ENCODE results near the gene SH3YL1. TPM values are rescaled to one million over a fixed set of nuclear protein-coding genes. Genes with fewer than 3 reads are reported as not detected.

Gene SH3YL1
- total and polyA plus RNA-seq, 4 donors = 35.1 to 121 (median 54.3) TPM

- Histone ChIP-seq H3K36me3 (ENCODE audit: control insufficient read depth in 4 of 4, insufficient read depth in 4 of 4, low read length in 4 of 4) (no peaks in the 10 kb centered on the region), H3K9me3 (ENCODE audit: control insufficient read depth in 4 of 4, insufficient read depth in 3 of 4, low read length in 3 of 4) (no peaks in the 10 kb centered on the region), H3K4me3 (no peak overlapping the region), H3K27me3 (ENCODE audit: control insufficient read depth in 3 of 3, insufficient read depth in 3 of 3, low read length in 2 of 3) (no peaks in the 10 kb centered on the region), H3K4me1 (ENCODE audit: control insufficient read depth in 5 of 5, insufficient read depth in 5 of 5, low read length in 5 of 5) (peaks cover 0 to 6% (median 0%) of the 10 kb centered on the region in 5 donors), H3K9ac (ENCODE audit: insufficient read depth in 1 of 2, low read length in 2 of 2) (no peak overlapping the region), H3K27ac (ENCODE audit: low read depth in 1 of 2, low read length in 1 of 2) (no peak overlapping the region)
- ATAC-seq (ENCODE audit: insufficient read depth, low FRiP score) (no peak), DNase-seq (peak in 2 of 3 donors; percentile 35 to 65)
- 58 to 67% methylated on average over 13 of the region's 13 CpGs for WGBS, 2 donors
- TF ChIP-seq CTCF (IDR thresholded peaks at IDR 0.05; ENCODE audit: control extremely low read depth, extremely low read depth) = no peak
Measured at GRCh38 chr2:309148-309953, 45.5 kb upstream of the SH3YL1 start.

GRCh38 chr2:305366-305765 lies 41.5 kb upstream of the SH3YL1 start:
- Histone ChIP-seq H3K36me3 (ENCODE audit: control insufficient read depth in 4 of 4, insufficient read depth in 4 of 4, low read length in 4 of 4) (no peaks in the 10 kb centered on the region), H3K9ac (ENCODE audit: insufficient read depth in 1 of 2, low read length in 2 of 2) (no peak overlapping the region), H3K4me3 (no peak overlapping the region), H3K9me3 (ENCODE audit: control insufficient read depth in 4 of 4, insufficient read depth in 3 of 4, low read length in 3 of 4) (peaks cover 0 to 8% (median 0%) of the 10 kb centered on the region in 4 donors), H3K27me3 (ENCODE audit: control insufficient read depth in 3 of 3, insufficient read depth in 3 of 3, low read length in 2 of 3) (no peaks in the 10 kb centered on the region), H3K27ac (ENCODE audit: low read depth in 1 of 2, low read length in 1 of 2) (no peak overlapping the region), H3K4me1 (ENCODE audit: control insufficient read depth in 5 of 5, insufficient read depth in 5 of 5, low read length in 5 of 5) (no peaks in the 10 kb centered on the region)
- ATAC-seq (ENCODE audit: insufficient read depth, low FRiP score) (no peak), DNase-seq (no peak)
- WGBS, 2 donors = 91% methylated on average over 9 of the region's 9 CpGs
- no peak for TF ChIP-seq CTCF (IDR thresholded peaks at IDR 0.05; ENCODE audit: control extremely low read depth, extremely low read depth)

- no peak for ATAC-seq (ENCODE audit: insufficient read depth, low FRiP score)
- WGBS, 2 donors = 70 to 80% methylated on average over 3 of the region's 3 CpGs
- DNase-seq = no peak
Measured at GRCh38 chr2:296354-296753, 32.5 kb upstream of the SH3YL1 start.

More at GRCh38 chr2:296354-296753, 32.5 kb upstream of the SH3YL1 start:
- H3K9me3 ChIP-seq (ENCODE audit: control insufficient read depth in 4 of 4, insufficient read depth in 3 of 4, low read length in 3 of 4) = no peaks in the 10 kb centered on the region
- no peaks in the 10 kb centered on the region for H3K36me3 ChIP-seq (ENCODE audit: control insufficient read depth in 4 of 4, insufficient read depth in 4 of 4, low read length in 4 of 4)
- peaks cover 0 to 13% (median 6%) of the 10 kb centered on the region in 3 donors for H3K27me3 ChIP-seq (ENCODE audit: control insufficient read depth in 3 of 3, insufficient read depth in 3 of 3, low read length in 2 of 3)
- TF ChIP-seq CTCF (IDR thresholded peaks at IDR 0.05; ENCODE audit: control extremely low read depth, extremely low read depth) = no peak
- no peak overlapping the region for H3K9ac ChIP-seq (ENCODE audit: insufficient read depth in 1 of 2, low read length in 2 of 2)
- H3K27ac ChIP-seq (ENCODE audit: low read depth in 1 of 2, low read length in 1 of 2) = no peak overlapping the region
- no peaks in the 10 kb centered on the region for H3K4me1 ChIP-seq (ENCODE audit: control insufficient read depth in 5 of 5, insufficient read depth in 5 of 5, low read length in 5 of 5)
- no peak overlapping the region for H3K4me3 ChIP-seq

All from lung (tissue), 12 donors.